Hematopoietic multipotent progenitor cell treated with erythropoietin and hydrocortisone succinate and interleukin-3 and kit ligand, for 17 days (in vitro differentiated cells): Measurements from ENCODE around the gene SNX24.
"Not testable (repeated sequence)": the region's sequence is repeated elsewhere in the genome, so short reads cannot be mapped to it uniquely, and the experiment has no call there.

Experiments used
- DNase-seq: peaks from one replicate; pipeline ENCODE4 v3.0.0-alpha.2; 2015; ENCODE audit warnings: low spot score

The SNX24 gene, protein sequence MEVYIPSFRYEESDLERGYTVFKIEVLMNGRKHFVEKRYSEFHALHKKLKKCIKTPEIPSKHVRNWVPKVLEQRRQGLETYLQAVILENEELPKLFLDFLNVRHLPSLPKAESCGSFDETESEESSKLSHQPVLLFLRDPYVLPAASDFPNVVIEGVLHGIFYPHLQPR

DNA sequence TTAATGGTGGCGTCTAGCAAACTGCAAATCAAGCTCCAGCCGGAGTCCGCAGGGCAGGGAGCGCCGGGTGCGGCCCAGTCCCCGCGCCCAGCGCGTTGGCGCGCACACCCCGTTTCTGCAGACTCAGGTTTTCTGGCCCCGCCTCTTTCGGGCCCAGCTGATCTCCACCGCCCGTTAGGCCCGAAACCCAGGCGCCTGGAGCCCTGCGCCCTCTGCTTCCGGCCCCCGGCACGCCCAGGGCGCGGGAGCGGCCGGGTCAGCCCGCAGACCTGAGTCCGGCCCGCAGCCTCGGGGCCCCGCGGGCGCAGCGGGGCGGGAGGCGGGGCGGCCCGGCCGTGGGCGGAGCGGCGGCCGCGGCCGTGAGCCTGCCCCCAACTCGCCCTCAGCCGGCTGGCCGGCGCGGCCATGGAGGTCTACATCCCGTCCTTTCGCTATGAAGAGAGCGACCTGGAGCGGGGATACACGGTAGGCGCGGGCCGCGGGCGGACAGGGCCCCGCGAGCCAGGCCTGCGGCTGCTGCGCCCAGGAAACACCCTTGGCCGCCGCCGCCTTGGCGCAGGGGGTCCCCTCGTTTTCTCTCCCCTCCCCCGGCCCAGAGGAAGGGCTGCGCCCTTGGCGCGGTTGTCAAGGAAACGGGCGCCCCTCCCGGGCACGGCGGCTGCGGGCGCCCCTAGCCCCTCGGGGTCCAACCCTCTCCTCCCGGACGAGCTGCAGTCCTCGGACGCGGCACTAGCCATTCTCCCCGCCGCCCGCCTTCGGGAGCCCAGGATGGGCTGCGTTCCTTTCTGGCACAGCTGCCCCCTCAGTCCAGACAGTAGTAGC is at the start of gene SNX24:
Gene SNX24 (plus strand): TSS at position 385 of the 822 bp plus-strand sequence. CDS start 21 bp downstream, at position 406.
- DNase-seq, result peak; percentile 80

DNA sequence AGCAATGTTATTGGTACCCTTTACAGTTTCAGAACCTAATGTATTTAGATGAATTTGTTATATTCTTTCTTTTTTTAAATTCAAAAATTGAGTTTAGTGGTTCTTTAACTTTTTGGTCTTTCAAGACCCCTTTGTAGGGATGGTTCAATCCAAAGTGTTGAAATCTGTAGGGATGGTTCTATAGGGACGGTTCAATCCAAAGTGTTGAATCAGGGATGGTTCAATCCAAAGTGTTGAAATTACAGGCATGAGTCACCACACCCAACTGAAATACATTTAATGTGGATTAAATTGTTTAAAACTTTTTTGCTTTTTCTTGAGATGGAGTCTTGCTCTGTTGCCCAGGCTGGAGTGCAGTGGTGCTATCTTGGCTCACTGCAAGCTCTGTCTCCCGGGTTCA is 39.9 kb upstream of the SNX24 start:
- no peak for DNase-seq

DNA sequence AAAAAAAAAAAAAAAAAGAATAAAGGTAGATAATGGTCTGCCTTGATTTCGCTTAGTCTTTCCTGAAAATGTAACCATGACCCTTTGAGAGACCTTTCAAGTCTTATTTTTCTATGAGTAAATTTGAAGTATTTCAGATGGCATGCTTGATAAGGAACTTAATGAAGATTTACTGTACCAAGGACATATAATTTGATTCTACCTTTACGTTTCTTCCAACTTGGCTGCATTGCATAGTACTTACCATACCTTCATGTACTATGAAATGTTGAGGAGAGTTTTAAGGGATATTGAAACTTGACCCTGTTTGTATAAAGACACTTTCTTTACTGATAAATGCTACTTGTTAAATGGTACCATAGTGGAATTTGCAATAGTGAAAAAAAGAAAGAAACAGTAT is 35.0 kb upstream of the SNX24 start:
- no peak for DNase-seq

DNA sequence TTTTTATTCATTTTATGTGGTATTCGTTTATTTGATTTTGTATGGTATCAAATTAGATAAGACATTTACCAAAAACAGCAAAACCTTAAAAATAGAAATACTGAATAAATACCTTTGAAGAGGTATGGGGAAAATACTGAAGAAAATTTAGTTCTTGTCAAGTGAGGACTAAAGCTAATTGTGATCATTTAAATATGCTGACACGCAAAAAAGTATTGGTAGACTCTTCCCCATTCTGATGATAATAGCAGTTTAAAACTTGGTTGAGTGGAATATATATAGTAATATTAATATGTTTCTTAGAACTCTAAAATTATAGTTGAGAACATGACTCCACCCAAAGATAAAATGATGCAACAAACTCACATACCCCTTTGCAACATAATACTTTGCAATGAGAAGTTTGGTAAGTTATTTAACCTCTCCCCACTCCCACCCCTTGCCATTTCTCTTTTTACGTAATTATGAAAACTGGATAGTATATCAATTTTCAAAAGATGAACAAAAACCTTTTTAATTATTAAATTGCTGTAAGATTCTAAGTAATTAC is 30.1 kb upstream of the SNX24 start:
- DNase-seq, result no peak

DNA sequence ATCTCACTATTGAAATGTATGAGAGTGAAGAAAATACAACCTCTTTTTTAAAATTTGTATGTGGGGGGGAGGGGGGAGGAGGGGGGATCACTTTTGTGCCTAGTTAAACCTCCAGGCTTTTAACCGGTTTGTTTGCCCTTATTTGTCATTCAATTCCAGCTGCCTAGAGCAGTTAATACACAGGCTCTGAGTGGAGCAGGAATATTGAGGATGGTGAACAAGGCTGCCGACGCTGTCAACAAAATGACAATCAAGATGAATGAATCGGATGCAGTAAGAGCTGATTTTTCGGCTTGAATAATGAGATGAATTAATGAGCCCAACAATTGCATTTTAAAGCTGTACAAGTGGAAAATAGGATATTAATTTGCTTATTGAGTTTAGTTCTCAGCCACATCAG is 28.7 kb upstream of the SNX24 start:
- no peak for DNase-seq

DNA sequence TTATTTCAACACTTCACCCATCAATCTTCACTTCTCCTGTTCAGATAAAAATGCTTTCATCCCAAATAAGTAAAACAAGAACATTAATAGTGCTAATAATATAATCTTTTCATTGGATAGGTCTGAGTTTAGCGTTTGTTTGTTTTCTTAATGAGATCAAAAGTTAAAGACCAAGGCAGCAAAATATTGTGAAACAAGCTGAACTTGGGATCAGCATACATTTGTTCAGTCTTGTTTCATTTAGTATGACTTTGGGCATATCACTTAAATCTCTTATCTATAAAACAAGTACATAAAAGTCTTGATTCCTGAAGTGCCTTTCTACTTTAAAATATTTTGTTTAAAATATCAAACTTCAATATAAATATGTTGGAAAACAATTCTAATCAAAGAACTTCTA is 13.4 kb upstream of the SNX24 start:
- DNase-seq, result no peak

DNA sequence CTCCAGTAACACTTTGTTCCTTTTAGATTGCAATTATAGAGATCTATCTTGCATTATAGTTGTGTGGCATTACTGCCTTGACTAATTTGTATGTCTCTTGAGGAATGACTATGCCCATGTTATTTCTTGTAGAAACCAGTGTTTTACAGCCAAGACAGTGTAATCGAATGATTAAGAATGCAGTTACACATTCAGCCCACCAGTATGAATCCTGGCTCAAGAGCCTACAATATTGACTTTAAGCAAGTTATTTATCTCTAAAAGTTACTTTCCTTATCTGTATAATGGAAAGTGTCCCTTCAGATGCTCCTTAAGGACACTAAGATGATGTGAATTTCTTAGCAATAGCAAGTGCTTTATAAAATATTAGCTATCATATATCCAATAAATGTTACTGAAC is 9.7 kb upstream of the SNX24 start:
- DNase-seq, result no peak

DNA sequence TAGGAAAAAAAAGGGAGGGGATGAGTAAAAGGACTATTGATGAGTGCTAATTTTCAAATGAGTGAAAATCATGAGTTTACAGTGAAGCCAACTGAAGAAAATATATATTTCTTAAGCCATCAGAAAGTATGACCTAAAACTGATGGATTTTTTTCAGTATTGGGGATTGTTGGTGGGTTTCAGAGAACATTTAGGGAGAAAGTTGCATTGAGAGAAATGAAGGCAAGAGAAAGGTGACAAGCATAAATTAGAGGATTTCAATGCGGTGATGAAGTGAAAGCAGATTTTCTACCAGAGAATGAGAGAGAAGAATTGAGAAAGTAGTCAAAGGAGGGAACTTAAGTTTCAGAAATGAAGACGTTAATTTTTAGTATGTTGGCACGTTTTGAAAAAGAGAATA is 8.5 kb upstream of the SNX24 start:
- no peak for DNase-seq

DNA sequence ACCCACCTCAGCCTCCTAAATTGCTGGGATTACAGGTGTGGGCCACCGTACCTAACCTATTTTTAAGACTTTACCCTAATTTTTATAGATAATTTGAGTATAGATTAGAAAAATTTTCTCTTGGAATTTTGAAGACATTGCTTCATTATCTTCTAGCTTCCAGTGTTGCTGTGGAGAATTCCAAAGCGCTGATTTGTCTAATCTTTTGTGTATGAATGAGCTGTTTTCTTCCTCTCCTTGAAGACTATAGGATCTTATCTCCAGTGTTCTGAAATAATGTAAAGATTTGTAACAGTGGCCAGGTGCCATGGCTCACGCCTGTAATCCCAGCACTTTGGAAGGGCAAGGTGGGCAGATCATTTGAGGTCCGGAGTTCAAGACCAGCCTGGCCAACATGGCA is 5.7 kb upstream of the SNX24 start:
- no peak for DNase-seq

DNA sequence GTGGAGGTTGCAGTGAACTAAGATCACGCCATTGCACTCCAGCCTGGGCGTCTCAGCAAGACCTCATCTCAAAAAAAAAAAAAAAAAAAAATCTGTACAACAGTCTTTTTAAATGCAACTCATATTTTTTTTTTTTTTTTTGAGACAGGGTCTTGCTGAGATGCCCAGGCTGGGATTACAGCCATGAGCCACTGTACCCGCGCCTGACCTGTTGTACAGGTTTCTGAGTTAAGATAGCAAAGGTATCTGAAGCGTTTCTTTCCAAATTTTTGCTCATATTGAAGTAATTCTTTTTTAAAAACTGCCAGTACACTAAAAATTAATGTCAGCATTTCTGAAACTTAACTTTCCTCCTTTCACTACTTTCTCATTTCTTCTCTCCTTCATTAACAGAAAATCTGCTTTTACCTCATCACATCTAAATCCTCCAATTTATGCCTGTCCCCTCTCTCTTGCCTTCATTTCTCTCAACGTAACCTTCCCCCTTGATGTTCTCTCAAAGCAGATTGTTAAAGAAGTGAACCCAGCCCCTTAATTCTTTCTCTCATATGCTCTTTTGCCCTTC is 3.3 kb upstream of the SNX24 start:
- DNase-seq, result no peak

DNA sequence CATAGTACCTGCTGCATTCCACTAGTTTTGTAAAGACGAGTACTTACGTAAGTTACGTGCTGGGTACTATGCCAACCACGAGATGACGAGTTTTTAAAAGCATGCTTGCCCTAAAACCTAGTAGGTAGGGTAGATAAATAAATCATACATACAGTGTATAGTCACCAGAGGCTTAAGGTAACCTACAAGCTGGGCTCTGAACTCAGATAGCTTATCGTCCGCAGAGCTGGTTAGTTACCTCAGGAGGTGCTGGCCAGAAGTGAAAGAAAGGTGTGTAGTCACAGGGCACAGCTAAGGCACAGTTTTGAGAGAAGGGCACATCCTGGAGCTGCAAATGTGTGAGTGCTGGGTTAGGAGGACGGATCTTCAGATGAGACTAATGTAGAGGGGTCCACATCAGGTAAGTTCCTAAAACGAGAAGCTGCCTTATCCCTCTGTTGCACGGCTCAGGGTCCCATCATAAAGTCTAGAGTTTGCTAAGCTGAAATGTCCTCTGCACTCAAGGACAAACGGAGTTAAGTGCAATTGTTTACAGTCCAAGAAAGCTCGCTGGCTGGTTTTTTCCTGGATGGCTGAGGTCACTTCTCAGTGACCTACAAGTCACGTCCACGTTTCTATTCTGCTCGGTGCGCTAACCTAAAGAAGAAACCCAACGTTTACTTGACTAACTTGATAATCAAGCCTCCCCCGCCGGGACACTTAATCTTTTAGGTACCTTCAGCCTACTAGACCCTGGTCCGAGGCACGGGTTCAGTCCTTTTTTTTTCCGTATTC is 1.1 kb upstream of the SNX24 start:
- DNase-seq, result no peak

DNA sequence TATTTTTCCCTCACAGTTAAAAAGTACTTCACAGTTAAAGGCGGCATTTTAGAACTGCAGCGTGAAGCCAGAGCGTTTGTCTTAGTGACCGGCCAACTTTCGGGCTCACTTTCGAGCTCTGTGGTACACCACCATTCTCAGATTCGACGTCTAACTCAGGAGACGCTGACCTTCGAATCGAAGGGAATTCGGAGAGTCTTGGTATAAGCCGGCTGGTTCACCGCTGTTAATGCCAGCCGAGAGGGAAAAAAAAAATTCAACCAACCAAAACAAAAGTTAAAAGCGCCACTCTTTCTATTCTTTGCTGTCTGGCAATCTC is 544 bp upstream of the SNX24 start:
- DNase-seq, result no peak

DNA sequence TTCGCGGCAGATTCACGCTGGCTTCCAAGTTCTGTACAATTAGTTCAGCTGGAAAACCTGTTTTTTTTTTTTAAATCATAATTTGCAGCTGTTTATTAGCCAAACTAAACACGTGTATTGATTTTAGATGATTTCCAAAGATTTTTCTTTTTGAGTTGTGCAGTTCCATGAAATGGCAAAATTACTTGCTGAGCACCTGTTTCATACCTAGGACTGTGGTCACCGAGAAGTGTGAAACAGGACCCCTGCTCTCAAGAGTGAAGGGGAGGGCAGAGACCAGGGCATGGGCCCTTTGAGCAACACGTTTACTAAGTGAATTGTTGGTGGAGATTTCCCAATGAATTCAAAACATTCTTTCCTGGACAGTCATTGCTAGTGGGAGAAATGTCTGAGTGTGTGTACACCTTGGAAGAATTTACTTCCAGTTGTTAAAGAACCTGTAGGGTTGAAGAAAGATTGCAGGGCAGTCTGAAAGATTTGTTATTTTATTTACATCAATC is 688 bp downstream of the SNX24 start:
- no peak for DNase-seq

DNA sequence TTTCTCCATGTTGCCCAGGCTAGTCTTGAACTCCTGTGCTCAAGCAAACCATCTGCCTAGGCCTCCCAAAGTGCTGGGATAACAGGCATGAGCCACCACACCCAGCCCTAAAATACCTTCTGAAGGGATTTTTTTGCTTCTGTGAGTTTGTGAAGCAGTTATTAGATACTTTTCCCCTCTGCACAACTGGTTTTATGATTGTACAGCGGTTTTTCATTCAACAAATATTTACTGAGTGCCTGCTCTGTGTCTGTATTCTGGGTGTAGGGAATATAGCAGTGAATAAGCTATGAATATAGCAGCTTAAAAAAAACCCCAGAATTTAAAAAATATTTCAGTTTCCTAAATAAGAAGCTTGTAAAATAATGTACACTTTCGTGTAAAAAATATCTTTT is 2.3 kb downstream of the SNX24 start:
- no peak for DNase-seq

DNA sequence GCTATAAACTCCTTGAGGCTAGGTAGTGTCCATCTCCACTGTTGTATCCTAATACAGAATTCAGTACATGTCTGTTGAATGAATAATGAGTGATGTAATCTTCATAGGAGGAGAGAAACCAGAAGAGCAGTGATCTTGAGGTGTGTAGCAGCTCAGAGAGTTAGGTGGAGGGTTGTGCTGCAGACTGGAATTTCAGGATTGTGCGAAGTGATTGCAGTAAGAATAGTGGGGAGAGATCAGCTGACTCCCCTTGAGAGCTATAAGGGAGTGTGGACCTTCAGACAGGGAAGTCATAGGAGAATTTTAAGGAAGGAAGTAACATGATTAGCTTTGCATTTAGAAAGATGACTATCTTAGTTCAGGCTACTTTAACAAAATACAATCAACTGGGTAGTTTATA is 4.4 kb downstream of the SNX24 start:
- no peak for DNase-seq

DNA sequence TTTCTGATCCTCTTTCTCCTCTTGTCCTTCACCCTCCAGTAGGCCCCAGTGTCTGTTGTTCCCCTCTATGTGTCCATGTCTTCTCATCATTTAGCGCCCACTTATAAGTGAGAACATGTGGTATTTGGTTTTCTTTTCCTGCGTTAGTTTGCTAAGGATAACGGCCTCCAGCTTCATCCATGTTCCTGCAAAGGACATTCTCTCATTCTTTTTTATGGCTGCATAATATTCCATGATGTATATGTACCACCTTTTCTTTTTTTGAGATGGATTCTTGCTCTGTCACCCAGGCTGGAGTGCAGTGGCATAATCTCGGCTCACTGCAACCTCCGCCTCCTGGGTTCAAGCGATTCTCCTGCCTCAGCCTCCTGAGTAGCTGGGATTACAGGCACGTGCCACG is 12.1 kb downstream of the SNX24 start:
- not testable (repeated sequence) for DNase-seq

DNA sequence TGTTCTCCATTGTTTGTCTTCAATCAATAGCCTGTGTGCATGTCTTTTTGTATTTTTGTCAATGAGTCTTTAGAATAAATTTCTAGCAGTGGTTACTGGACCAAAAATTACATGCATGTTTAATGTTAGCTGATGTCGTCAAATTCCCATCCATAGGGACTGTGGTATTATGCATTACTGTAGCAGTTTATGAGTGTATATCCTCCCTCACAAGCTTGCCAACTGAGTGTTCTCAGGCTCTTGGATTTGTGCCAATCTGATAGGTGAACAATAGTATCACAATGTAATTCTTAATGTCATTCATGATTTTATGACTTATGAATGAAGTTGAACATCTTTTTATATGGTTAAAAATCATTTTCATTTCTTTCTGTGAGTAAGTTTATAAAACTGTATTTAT is 13.0 kb downstream of the SNX24 start:
- DNase-seq, result no peak

DNA sequence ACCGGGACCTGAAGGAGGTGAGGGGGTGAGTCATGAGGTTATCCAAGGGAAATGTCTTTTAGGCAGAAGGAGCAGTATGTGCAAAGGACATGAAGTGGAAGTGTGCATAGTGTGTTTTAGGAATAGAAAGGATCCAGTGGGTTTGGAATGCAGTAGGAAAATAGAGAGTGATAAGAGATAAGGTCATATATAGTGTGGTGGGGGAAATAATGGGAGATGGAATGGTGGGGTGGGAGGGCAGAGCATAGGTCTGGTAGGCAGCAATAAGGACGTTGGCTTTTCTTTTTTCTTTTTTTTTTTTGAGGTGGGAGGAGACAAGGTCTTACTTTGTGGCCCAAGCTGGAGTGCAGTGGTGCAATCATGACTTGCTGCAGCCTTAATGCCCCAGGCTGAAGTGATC is 17.8 kb downstream of the SNX24 start:
- no peak for DNase-seq

DNA sequence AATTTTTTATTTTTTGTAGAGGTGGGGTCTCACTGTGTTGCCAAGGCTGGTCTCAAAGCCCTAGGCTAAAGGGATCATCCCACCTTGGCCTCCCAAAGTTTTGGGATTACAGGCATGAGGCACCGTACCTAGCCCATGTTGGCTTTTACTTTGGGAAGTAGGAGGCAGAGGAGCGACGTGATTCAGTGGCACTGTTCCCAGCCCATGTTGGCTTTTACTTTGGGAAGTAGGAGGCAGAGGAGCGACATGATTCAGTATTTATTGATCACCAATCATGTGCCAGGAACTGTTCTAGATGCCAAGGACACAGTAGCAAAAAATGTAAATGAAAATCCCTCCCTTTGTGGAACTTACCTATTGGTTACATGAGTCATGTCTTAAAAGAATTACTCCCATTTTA is 18.3 kb downstream of the SNX24 start:
- DNase-seq, result no peak

DNA sequence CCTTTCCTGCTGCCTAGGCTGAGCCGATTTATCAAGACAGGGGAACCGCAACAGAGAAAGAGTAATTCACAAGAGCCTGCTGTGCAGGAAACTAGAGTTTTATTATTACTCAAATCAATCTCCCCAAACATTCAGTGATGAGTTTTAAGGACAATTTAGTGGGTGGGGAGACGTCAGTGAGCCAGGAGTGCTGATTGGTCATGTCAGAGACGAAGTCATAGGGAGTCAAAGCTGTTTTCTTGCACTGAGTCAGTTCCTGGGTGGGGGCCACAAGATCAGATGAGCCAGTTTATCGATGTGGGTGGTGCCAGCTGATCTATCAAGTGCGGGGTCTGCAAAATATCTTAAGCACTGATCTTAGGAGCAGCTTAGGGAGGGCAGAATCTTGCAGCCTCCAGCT is 19.0 kb downstream of the SNX24 start:
- DNase-seq, result no peak

DNA sequence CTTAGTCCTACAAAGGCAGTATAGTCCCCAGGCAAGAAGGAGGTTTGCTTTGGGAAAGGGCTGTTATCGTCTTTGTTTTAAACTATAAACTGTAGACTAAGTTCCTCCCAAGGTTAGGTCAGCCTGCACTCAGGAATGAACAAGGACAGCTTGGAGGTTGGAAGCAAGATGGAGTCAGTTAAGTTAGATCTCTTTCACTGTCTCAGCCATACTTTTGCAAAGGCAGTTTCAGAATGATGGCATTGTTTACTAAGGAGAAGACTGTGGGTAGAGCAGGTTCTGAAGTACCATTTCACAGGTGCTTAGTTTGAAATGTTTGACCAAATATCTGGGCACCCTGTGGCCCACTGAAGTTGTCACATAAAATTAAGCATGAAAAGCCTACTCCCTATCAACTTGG is 19.4 kb downstream of the SNX24 start:
- DNase-seq, result no peak

DNA sequence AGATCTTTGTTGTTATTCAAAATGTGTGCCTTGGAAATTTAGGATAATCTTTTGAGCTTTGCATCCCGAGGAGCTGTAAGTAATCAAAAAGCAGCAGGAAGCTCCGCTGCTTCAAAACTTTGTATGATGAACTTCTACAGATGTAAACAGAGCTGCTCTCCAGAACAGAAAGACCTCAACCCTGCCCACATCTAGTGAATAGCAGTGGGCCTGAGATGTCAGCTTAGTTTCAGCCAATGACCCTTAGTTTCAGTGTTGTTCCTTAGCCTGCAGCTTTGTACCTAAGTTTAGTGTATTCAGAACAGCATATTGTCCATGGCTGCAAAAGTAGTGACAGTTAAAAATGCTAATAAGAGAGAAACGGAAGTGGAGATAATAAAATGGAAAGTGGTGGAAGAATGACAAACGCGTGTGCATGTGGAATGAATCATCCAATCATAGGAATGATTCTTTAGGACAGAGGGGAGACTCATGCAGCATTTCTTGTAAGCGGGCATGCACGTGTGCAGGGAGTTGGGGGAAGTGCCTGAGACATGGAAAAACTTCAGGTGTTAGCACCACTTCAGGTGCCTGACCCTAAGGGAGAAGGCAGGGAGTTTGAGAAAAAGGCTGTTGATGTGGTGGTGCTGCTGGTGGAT is 24.9 kb downstream of the SNX24 start:
- DNase-seq, result no peak
